ENCODE results near the gene MACO1. TPM values are rescaled to one million over a fixed set of nuclear protein-coding genes. Genes with fewer than 3 reads are reported as not detected.

Gene MACO1
- total and polyA plus RNA-seq, 9 of the 15 experiments (the other 6 are each of a cell fraction or from before 2014, with no cell fraction given): 4.6 to 28.4 (median 21.7) TPM

DNA sequence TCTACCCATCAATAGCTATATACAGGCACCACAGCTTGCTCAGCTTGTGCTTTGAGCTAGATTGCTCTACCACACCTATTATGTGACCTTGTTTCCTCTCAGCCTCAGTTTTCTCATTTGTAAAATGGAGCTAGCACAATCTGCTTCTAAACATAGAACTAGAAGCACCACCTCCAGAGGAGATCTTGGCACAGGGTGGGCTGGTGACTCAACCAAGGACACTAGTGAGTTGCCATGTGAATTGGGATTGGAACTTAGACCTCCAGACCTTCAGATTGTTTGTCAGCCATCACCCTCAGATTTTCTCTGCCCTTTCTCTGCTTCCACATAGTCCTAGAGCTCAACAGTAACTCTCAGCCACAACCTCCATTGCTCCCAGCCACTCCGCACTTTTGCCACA lies 3.0 kb upstream of the MACO1 start (continued):
- TF ChIP-seq CBFB (CRISPR knock-in tag; IDR thresholded peaks at IDR 0.05) (no peak), YY1 (IDR thresholded peaks at IDR 0.05; ENCODE audit: borderline replicate concordance in 1 of 3, control insufficient read depth in 1 of 3, extremely low read depth in 1 of 3, insufficient read depth in 3 of 3, insufficient read length in 1 of 3, insufficient replicate concordance in 2 of 3, low read depth in 1 of 3, low read length in 2 of 3) (no peak), TFAM (CRISPR knock-in tag; conservative IDR thresholded peaks at IDR 0.05) (no peak), ESRRA (IDR thresholded peaks at IDR 0.05; ENCODE audit: borderline replicate concordance, low read depth) (0 out of 2 replicates have a peak, but pooled peaks have one; percentile 35), CSDE1 (IDR thresholded peaks at IDR 0.05) (no peak), ZNF561 (CRISPR knock-in tag; conservative IDR thresholded peaks at IDR 0.05) (no peak), BCOR (IDR thresholded peaks at IDR 0.05) (0 out of 2 replicates have a peak, but pooled peaks have one; percentile 45), NR3C1 (CRISPR knock-in tag; IDR thresholded peaks at IDR 0.05) (no peak), ELF2 (CRISPR knock-in tag; IDR thresholded peaks at IDR 0.05) (peak; percentile 31; the same call in 1 of the 2 replicates), TAF9B (IDR thresholded peaks at IDR 0.05; ENCODE audit: partially characterized antibody) (no peak), EGR1 (conservative IDR thresholded peaks at IDR 0.05) (no peak), ZKSCAN1 (IDR thresholded peaks at IDR 0.05; ENCODE audit: low read depth, low read length) (no peak), SRF (CRISPR knock-in tag; IDR thresholded peaks at IDR 0.05) (no peak)

All from K562 (cell line).